ENCODE measurements around the gene TAL1. TPM values are rescaled to one million over a fixed set of nuclear protein-coding genes. Genes with fewer than 3 reads are reported as not detected.

The TAL1 gene
- polyA plus RNA-seq, 4 donors: 4.2 to 6.3 (median 4.7) TPM

- DNase-seq (ENCODE audit: low read depth in 4 of 4, low spot score in 3 of 4): no peak
These were observed 1.9 kb downstream of the TAL1 start for GRCh38 chr1:47229886-47230691.

- DNase-seq (ENCODE audit: low read depth in 4 of 4, low spot score in 3 of 4): no peak
These were observed 2.8 kb downstream of the TAL1 start for GRCh38 chr1:47229031-47229885.

GRCh38 chr1:47228644-47229030 is 3.4 kb downstream of the TAL1 start:
- no peak for DNase-seq (ENCODE audit: low read depth in 4 of 4, low spot score in 3 of 4)

- DNase-seq (ENCODE audit: low read depth in 4 of 4, low spot score in 3 of 4): no peak
These were observed 4.4 kb downstream of the TAL1 start for GRCh38 chr1:47227341-47228232.

DNA sequence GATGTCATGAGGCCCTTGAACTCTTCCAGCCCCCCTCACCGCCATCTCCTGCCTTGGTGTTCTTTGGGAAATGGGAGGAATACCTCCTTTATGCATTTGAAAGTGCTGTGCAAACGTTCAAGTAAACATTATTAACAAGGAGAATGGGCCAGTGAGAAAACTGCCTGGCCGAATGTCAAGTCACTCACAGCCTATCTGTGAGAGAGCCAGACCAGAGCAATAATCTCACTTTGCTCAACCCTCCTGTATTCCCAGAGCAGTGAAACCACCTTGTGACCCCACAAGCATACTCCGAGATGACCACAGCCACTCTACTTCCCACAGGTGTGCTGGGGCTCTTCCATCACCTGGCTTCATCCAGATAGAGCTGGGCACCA is 5.2 kb downstream of the TAL1 start:
- DNase-seq (ENCODE audit: low read depth in 4 of 4, low spot score in 3 of 4): no peak

DNA sequence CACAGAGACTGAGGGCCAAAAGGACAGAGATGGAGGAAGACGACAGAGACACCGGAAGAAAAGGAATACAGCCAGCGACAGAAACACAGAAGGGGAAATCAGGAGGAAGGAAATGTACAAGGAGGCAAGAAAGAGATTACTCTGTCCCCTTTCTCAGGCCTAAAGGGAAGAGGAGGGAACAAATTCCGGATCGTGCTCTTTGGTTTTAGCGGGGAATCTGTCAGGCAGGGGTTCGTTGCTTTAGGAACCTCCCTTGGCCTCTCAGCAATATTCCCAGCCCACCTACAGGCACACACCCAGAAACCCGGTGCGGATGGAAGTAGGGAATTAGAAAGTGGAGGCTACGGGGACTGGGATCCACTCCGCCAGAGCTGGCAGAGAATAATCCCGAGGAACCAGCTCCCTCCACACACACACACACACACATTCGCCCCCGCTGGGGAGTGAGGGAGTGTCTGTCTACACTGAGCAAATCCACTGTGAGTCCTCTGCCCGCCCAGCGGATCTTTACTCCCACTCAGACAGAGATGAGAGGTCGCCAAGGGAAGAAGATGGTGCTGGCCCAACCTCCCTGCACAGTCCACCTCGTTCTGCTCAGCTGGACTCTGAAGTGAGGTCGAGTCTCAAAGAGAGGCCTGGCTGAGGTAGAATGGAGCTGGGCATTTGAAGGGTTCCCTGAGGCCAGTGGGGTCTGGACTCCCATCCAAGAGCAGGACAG is 5.7 kb downstream of the TAL1 start:
- DNase-seq (ENCODE audit: low read depth in 4 of 4, low spot score in 3 of 4): no peak

DNA sequence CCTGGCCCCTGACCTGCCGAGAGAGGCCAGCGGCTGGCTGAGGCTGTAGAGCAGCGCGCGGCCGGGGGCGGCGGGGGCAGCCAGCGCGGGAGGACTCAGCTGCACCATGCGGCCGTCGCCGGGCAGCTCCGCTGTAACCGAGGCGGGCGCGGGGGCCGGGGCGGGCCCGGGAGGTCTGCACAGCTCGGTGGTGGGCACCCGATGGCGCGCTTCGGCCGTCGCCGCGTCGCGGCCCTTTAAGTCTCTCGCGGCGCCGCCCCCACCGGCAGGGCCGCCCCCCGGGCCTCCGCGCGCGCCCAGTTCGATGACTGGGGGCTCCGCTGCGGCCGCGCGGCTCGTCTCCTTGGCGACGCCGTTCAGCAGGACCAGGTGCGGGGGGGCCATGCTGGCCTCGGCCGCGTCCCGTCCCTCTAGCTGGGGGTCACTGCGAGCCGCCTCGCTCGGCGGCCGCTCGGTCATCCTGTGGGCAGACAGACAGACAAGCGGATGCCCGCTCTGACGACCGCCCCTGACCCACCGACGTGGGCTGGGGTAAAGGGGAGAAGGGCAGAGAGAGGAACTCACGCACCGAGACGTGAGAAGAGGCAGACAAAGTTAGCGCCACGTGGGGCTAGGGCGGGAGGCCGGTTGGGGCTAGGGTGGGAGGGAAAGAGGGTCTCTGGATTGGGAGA is 6.5 kb downstream of the TAL1 start:
- no peak for DNase-seq (ENCODE audit: low read depth in 4 of 4, low spot score in 3 of 4)

GRCh38 chr1:47224676-47225399 is 7.2 kb downstream of the TAL1 start:
- no peak for DNase-seq (ENCODE audit: low read depth in 4 of 4, low spot score in 3 of 4)

- no peak for DNase-seq (ENCODE audit: low read depth in 4 of 4, low spot score in 3 of 4)
These were observed 7.9 kb downstream of the TAL1 start for GRCh38 chr1:47223921-47224675.

DNA sequence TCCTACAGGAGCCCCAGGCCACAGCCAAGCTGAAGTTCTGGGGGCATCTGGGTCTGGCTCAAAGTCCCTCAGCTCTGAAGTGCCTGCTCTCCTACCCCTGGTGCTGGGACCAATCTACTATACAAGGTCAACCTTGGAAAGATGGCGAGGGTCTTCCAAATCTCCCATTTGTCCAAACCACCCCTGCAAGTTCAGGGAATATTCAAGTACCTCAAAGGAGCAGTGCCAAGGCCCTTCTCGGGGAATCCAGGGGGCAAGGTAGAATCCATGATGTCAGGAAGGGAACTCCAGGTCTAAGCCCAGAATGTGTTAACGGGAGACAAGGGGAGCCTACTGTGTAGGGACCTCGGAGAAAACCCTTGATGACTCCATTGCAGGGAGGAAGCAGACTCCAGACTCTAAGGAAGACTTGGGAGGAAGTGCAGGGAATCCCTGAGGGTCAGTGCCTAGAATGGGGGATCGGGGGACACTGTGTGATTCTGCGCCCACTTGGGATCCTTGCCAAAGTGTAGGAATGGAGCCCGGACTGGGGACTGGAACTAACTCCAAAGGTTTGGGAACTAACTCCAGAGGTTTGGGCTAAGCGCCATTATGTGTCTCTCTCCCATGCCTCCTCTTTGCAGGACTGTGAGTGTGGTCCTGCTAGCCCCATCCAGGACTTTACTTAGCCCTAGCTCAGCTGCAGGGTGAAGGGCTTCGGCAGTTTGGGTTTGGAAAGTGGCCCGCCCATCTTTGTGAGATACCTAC is 8.7 kb downstream of the TAL1 start:
- DNase-seq (ENCODE audit: low read depth in 4 of 4, low spot score in 3 of 4): no peak

- no peak for DNase-seq (ENCODE audit: low read depth in 4 of 4, low spot score in 3 of 4)
These were observed 9.5 kb downstream of the TAL1 start for GRCh38 chr1:47222476-47222875.

- DNase-seq (ENCODE audit: low read depth in 4 of 4, low spot score in 3 of 4): no peak
These were observed 12.3 kb downstream of the TAL1 start for GRCh38 chr1:47219590-47220220.

GRCh38 chr1:47219001-47219400 is 13.0 kb downstream of the TAL1 start:
- DNase-seq (ENCODE audit: low read depth in 4 of 4, low spot score in 3 of 4): no peak

DNA sequence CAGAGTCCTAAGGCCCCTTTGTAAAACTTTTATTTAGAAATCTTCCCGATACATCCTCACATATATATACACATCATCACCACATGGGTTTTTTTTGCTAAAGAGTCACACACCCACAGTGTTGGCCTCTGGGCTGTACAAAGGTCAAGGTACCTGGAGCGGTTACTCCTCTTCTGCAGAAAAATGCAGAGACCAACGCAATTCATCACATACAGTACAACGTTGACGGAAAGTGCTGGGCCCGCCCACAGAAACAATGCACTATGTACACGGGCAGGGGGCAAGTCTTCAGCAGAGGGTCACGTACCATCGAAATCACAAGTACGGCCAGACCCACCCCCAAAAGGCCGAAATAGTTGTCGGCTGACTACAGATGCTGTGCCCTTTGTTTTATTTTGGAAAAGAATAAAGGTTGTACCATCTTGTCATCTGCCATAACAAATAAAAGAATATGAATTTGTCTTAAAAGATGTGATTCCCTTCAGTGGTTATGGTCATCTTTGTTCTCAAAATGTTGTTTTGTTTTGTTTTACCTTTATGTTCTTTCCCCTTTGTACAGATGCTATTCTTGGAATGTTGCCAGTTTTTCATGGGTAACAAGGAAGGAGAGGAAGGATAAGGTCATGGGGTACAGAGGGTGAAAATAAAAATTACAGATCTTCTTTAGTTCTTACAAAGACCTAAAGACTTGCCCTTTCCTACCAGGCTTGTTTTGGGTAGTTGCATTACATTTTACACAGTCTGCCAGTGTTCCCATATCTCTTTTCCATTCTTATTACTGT is 15.6 kb downstream of the TAL1 start:
- no peak for DNase-seq (ENCODE audit: low read depth in 4 of 4, low spot score in 3 of 4)

DNA sequence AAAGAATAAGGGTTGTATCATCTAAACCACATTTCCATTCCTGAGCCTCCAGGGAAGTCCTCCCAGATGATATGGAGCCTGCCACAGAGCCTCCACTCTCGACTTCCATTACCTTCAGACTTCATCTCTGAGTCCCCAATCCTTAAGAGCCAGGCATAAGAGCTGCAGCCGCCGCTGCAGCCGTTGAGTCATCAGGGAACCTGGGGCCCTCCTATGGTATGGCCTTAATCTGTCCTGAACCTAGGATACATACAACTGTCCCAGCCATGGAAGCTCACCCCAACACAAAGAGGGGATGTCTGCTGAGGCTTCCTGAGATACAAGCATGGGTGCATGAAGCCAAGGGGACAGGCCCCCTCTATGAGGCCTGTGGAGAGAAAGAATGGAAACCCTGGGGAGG is 16.3 kb downstream of the TAL1 start:
- no peak for DNase-seq (ENCODE audit: low read depth in 4 of 4, low spot score in 3 of 4)

- DNase-seq (ENCODE audit: low read depth in 4 of 4, low spot score in 3 of 4): no peak
These were observed 17.5 kb downstream of the TAL1 start for GRCh38 chr1:47214549-47214948.
